Transverse colon (tissue), 4 donors: ENCODE measurements around the gene IL17B.

ENCODE experiments used
- EP300 ChIP-seq: sonication (generic); formaldehyde crosslinking; IDR thresholded peaks from one replicate; pipeline ENCODE4 v1.6.1; 2017; ENCODE audit warnings: antibody characterized with exemption, low read depth
- POLR2AphosphoS5 ChIP-seq, 3 donors: sonication (generic); formaldehyde crosslinking; IDR thresholded peaks; one replicate each; pipeline ENCODE4 v1.6.1; 2016; ENCODE audit warnings: antibody characterized with exemption in 3 of 3
- TF ChIP-seq, protein P1 (sequence below), 5 experiments: fragments of 200-600 bp in 3 of 5; fragments of 450-650 bp in 2 of 5; sonication (generic) in 3 of 5; IDR thresholded peaks; 1 replicate in 2 of 5; 2 replicates in 3 of 5; pipeline ENCODE4 v1.5.1; 2016 to 2017; ENCODE audit warnings: antibody characterized with exemption in 5 of 5, inconsistent platforms in 3 of 5, mild to moderate bottlenecking in 2 of 5, moderate library complexity in 1 of 5

DNA sequence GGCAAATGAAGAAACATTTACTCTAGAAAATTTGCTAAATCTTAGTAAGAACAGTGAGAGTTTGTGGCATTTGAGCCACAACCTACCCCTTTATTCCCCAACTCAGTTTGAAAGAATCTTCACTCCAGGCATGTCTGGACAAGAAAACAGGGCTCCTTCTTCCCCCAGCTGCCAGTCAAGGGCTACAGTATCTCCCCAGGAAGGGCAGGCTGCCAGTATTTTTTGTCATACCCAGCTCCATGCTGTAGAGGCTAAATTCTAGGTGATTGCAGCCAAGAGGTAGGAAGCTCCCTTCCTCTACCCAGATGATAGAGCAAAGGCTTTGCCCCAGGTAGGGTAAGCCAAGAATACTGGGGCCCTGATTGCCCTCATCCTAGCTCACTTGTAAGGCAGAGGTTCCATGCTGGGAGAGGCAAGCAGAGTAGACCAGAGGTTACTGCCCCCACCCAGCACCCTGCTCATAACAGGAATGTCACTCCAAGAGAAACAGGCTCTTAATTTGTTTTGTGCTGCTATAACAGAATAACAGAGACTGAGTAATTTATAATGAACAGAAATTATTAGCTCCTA, 53.8 kb downstream of the IL17B start:
- TF ChIP-seq POLR2AphosphoS5 (IDR thresholded peaks at IDR 0.05) = no peak
- TF ChIP-seq, protein P1, sequence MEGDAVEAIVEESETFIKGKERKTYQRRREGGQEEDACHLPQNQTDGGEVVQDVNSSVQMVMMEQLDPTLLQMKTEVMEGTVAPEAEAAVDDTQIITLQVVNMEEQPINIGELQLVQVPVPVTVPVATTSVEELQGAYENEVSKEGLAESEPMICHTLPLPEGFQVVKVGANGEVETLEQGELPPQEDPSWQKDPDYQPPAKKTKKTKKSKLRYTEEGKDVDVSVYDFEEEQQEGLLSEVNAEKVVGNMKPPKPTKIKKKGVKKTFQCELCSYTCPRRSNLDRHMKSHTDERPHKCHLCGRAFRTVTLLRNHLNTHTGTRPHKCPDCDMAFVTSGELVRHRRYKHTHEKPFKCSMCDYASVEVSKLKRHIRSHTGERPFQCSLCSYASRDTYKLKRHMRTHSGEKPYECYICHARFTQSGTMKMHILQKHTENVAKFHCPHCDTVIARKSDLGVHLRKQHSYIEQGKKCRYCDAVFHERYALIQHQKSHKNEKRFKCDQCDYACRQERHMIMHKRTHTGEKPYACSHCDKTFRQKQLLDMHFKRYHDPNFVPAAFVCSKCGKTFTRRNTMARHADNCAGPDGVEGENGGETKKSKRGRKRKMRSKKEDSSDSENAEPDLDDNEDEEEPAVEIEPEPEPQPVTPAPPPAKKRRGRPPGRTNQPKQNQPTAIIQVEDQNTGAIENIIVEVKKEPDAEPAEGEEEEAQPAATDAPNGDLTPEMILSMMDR (IDR thresholded peaks at IDR 0.05) = no peak
- TF ChIP-seq EP300 = no peak
